Subcutaneous adipose tissue (tissue), 4 donors: Measurements from ENCODE around the gene NAALADL2. TPM values are rescaled to one million over a fixed set of nuclear protein-coding genes. Genes with fewer than 3 reads are reported as not detected.

Experiments
- CTCF ChIP-seq: fragments of 450-650 bp; IDR thresholded peaks from one replicate; pipeline ENCODE4 v1.5.1; 2016; ENCODE audit warnings: low read depth, mild to moderate bottlenecking, control low read depth, antibody characterized with exemption, moderate library complexity
- total RNA-seq, 4 donors: library from RNA; depleted of rRNA; stranded (reverse); fragments of >200 nt; gene quantifications; one replicate each; pipeline ENCODE4 v1.1.0, GENCODE V29; 2016

NAALADL2 gene
- total RNA-seq, 4 donors from 2014 or later, result 9.4 to 18.1 (median 11.8) TPM

- no peak for TF ChIP-seq CTCF
These were observed 442.6 kb downstream of the NAALADL2 start for GRCh38 chr3:175301741-175302140.

GRCh38 chr3:175304404-175304803 is 445.3 kb downstream of the NAALADL2 start:
- no peak for TF ChIP-seq CTCF

- no peak for TF ChIP-seq CTCF
These were observed 448.5 kb downstream of the NAALADL2 start for GRCh38 chr3:175307642-175308041.

GRCh38 chr3:175308097-175308496 is 449.0 kb downstream of the NAALADL2 start:
- no peak for TF ChIP-seq CTCF

GRCh38 chr3:175310046-175310445 is 450.9 kb downstream of the NAALADL2 start:
- TF ChIP-seq CTCF, result no peak

- TF ChIP-seq CTCF, result no peak
These were observed 452.3 kb downstream of the NAALADL2 start for GRCh38 chr3:175311404-175311803.

GRCh38 chr3:175311946-175312345 is 452.8 kb downstream of the NAALADL2 start:
- TF ChIP-seq CTCF, result no peak
